ENCODE results near the gene KIAA1217.

The KIAA1217 gene

GRCh38 chr10:24249829-24250415 lies 41.0 kb downstream of the KIAA1217 start:
- DNase-seq = no peak

- no peak for DNase-seq
Measured at GRCh38 chr10:24251547-24251946, 42.6 kb downstream of the KIAA1217 start.

- DNase-seq = no peak
Measured at GRCh38 chr10:24254180-24254579, 45.2 kb downstream of the KIAA1217 start.

GRCh38 chr10:24255115-24255880 lies 46.4 kb downstream of the KIAA1217 start:
- DNase-seq = no peak

- no peak for DNase-seq
Measured at GRCh38 chr10:24255881-24256311, 47.0 kb downstream of the KIAA1217 start.

GRCh38 chr10:24256619-24257107 lies 47.7 kb downstream of the KIAA1217 start:
- DNase-seq = no peak

- DNase-seq = no peak
Measured at GRCh38 chr10:24257588-24257987, 48.6 kb downstream of the KIAA1217 start.

- DNase-seq = no peak
Measured at GRCh38 chr10:24259365-24260130, 50.6 kb downstream of the KIAA1217 start.

- DNase-seq = no peak
Measured at GRCh38 chr10:24261627-24262026, 52.7 kb downstream of the KIAA1217 start.

GRCh38 chr10:24262929-24263590 lies 54.1 kb downstream of the KIAA1217 start:
- DNase-seq = no peak

GRCh38 chr10:24269476-24269875 lies 60.5 kb downstream of the KIAA1217 start:
- no peak for DNase-seq

GRCh38 chr10:24272374-24272773 lies 63.4 kb downstream of the KIAA1217 start:
- no peak for DNase-seq

- no peak for DNase-seq
Measured at GRCh38 chr10:24277277-24277676, 68.3 kb downstream of the KIAA1217 start.

- DNase-seq = no peak
Measured at GRCh38 chr10:24277771-24278170, 68.8 kb downstream of the KIAA1217 start.

GRCh38 chr10:24278176-24278889 lies 69.4 kb downstream of the KIAA1217 start:
- no peak for DNase-seq

- no peak for DNase-seq
Measured at GRCh38 chr10:24279166-24279565, 70.2 kb downstream of the KIAA1217 start.

- DNase-seq = no peak
Measured at GRCh38 chr10:24287559-24288195, 78.7 kb downstream of the KIAA1217 start.

GRCh38 chr10:24288581-24288980 lies 79.6 kb downstream of the KIAA1217 start:
- DNase-seq = no peak

GRCh38 chr10:24289235-24289634 lies 80.3 kb downstream of the KIAA1217 start:
- DNase-seq = no peak

- DNase-seq = no peak
Measured at GRCh38 chr10:24292304-24293293, 83.7 kb downstream of the KIAA1217 start.

Data from activated CD8-positive, alpha-beta memory T cell treated with anti-CD3 and anti-CD28 coated beads, Interleukin-2, amount 50 U/mL, for 4 hours (primary cell).